Right atrium auricular region (tissue), 2 donors: Measurements from ENCODE around the gene CD300LF. TPM values are rescaled to one million over a fixed set of nuclear protein-coding genes. Genes with fewer than 3 reads are reported as not detected.

Experiments used
- DNase-seq: peaks from one replicate; pipeline ENCODE4 v3.0.0-alpha.2; 2019; ENCODE audit warnings: low spot score
- H3K27ac ChIP-seq, 2 donors: fragments of 200-600 bp; sonication (generic); 1 replicate in 1 of 2; 2 replicates in 1 of 2; pipeline ENCODE4 v1.5.1; 2016 to 2019
- H3K27me3 ChIP-seq, 2 donors: fragments of 200-600 bp; sonication (generic); one replicate each; pipeline versions ENCODE4 v1.5.1 to v1.6.0; 2017 to 2019
- H3K36me3 ChIP-seq: fragments of 200-600 bp; sonication (generic); one replicate; pipeline ENCODE4 v1.5.1; 2016
- H3K4me1 ChIP-seq, 2 donors: fragments of 200-600 bp; sonication (generic); one replicate each; pipeline versions ENCODE4 v1.5.1 to v1.6.0; 2017 to 2019
- H3K4me3 ChIP-seq, 2 donors: fragments of 200-600 bp; sonication (generic); 1 replicate in 1 of 2; 2 replicates in 1 of 2; pipeline ENCODE4 v1.5.1; 2017 to 2019; ENCODE audit warnings: mild to moderate bottlenecking in 1 of 2, moderate library complexity in 1 of 2
- H3K9me3 ChIP-seq, 2 donors: fragments of 200-600 bp; sonication (generic); one replicate each; pipeline ENCODE4 v1.5.1; 2019
- total RNA-seq, 2 donors: library from RNA; depleted of rRNA; stranded (reverse); fragments of >200 nt; gene quantifications; one replicate each; pipeline ENCODE4 v1.1.0, GENCODE V29; 2016
- TF ChIP-seq, protein P1 (sequence below), 2 donors: fragments of 200-600 bp; sonication (generic); IDR thresholded peaks; one replicate each; pipeline ENCODE4 v1.5.1; 2019; ENCODE audit warnings: antibody characterized with exemption in 2 of 2

CD300LF gene
- total RNA-seq, 2 donors from 2014 or later: 0.71 TPM; not detected in 1

DNA sequence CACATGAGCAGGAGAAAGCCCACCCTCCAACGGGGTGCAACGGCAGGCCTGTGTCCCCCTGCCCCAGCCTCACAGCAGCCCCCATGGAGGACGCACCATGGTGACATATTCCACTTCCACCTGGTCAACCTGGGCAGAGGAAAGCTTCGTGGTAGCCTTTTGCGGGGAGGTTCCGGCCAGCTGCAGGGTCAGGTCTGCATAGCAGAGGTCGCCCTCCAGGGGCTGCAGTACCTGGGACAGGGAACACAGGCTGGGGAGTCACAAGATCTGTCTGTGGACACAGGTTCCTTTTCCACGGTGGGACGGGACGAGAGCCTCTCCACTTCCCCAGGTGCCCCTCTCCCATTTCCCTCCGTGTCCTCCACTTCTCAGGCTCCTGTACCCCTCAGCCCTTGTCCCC is 17.1 kb downstream of the CD300LF start:
- H3K27me3 ChIP-seq: no peaks in the 10 kb centered on the region
- no peaks in the 10 kb centered on the region for H3K4me1 ChIP-seq
- H3K4me3 ChIP-seq: no peak overlapping the region
- H3K9me3 ChIP-seq: no peaks in the 10 kb centered on the region
- no peak for DNase-seq
- H3K36me3 ChIP-seq: no peaks in the 10 kb centered on the region
- H3K27ac ChIP-seq: no peak overlapping the region
- TF ChIP-seq, protein P1, sequence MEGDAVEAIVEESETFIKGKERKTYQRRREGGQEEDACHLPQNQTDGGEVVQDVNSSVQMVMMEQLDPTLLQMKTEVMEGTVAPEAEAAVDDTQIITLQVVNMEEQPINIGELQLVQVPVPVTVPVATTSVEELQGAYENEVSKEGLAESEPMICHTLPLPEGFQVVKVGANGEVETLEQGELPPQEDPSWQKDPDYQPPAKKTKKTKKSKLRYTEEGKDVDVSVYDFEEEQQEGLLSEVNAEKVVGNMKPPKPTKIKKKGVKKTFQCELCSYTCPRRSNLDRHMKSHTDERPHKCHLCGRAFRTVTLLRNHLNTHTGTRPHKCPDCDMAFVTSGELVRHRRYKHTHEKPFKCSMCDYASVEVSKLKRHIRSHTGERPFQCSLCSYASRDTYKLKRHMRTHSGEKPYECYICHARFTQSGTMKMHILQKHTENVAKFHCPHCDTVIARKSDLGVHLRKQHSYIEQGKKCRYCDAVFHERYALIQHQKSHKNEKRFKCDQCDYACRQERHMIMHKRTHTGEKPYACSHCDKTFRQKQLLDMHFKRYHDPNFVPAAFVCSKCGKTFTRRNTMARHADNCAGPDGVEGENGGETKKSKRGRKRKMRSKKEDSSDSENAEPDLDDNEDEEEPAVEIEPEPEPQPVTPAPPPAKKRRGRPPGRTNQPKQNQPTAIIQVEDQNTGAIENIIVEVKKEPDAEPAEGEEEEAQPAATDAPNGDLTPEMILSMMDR (IDR thresholded peaks at IDR 0.05): no peak

DNA sequence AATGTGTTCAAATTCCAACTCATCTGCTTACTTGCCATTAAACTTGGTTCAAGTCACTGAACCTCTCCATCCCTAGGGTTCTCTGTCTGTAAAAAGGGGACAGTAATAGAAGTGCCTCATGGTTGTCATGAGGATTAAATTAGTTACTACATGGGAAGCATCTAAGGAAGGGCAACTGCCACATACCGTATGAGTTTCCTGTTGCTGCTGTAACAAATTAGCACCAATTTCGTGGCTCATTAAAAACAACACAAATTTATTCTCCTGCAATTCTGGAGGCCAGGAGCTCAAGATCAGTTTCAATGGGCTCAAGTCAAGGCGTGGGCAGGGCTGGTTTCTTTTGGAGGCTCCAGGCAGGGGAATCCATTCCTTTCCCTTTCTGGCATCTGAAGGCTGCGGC is 18.6 kb downstream of the CD300LF start:
- H3K9me3 ChIP-seq: no peaks in the 10 kb centered on the region
- H3K27me3 ChIP-seq: no peaks in the 10 kb centered on the region
- DNase-seq: no peak
- H3K36me3 ChIP-seq: no peaks in the 10 kb centered on the region
- H3K4me3 ChIP-seq: no peak overlapping the region
- TF ChIP-seq, protein P1 (IDR thresholded peaks at IDR 0.05): no peak
- no peak overlapping the region for H3K27ac ChIP-seq
- H3K4me1 ChIP-seq: no peaks in the 10 kb centered on the region

DNA sequence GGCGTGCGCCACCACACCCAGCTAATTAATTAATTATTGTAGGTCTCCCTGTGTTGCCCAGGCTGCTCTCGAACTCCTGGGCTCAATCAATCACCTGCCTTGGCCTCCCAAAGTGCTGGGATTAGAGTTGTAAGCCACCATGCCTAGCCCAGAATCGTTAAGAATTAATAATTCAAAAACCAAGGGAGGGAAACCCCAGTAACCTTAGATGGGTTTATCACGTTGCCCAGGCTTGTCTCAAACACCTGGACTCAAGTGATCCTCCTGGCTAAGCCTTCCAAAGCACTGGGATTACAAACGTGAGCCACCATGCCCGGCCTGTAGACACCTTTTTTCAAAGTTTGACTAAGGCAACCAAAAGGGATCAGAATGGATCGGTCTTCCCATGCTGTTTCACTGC is 21.6 kb downstream of the CD300LF start:
- no peaks in the 10 kb centered on the region for H3K27me3 ChIP-seq
- DNase-seq: no peak
- TF ChIP-seq, protein P1 (IDR thresholded peaks at IDR 0.05): no peak
- no peaks in the 10 kb centered on the region for H3K36me3 ChIP-seq
- no peak overlapping the region for H3K27ac ChIP-seq
- H3K9me3 ChIP-seq: no peaks in the 10 kb centered on the region
- H3K4me3 ChIP-seq: no peak overlapping the region
- no peaks in the 10 kb centered on the region for H3K4me1 ChIP-seq

DNA sequence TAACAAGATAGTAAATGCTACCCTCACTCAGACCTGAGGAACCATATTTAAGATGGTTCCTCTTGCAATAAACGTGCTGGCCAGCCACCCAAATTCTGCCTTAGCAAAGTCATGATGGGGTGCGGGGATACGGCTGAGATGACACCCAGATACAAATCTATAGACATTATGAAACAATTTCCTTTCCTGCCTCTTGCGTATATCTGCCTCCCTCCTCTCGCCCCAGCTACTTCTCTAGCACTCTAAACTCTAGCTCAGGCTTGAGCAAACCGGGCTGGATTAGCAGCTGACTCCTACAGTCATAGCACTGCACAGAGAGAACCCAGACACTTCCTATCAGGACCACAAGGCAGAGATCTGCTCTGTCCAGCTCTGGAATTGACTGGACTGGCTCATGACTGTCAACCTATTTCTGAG is 22.3 kb downstream of the CD300LF start:
- Histone ChIP-seq H3K27me3 (no peaks in the 10 kb centered on the region), H3K9me3 (no peaks in the 10 kb centered on the region), H3K36me3 (no peaks in the 10 kb centered on the region), H3K4me3 (no peak overlapping the region), H3K4me1 (no peaks in the 10 kb centered on the region), H3K27ac (no peak overlapping the region)
- DNase-seq: no peak
- TF ChIP-seq, protein P1 (IDR thresholded peaks at IDR 0.05): no peak

DNA sequence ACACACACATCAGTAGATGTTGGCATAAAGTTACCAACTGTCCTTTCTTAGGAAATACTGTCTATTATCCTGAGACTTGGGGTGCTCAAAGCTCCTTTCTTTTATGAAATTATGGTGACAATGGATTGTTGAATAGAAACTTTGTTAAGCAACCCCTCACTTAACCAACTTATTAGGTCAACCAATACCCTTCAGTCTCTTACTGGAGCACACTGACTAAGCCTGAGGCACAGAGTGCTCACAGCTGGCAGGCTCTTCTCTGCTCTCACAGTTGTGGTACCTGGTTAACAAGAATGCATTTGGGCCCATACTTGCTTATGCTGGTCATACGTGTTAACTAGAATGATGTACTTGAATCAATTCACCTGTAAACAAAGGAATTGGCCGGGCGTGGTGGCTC is 24.8 kb downstream of the CD300LF start:
- TF ChIP-seq, protein P1 (IDR thresholded peaks at IDR 0.05): no peak
- Histone ChIP-seq H3K4me1 (no peaks in the 10 kb centered on the region), H3K4me3 (no peak overlapping the region), H3K27me3 (no peaks in the 10 kb centered on the region), H3K27ac (no peak overlapping the region), H3K36me3 (no peaks in the 10 kb centered on the region), H3K9me3 (no peaks in the 10 kb centered on the region)
- no peak for DNase-seq

DNA sequence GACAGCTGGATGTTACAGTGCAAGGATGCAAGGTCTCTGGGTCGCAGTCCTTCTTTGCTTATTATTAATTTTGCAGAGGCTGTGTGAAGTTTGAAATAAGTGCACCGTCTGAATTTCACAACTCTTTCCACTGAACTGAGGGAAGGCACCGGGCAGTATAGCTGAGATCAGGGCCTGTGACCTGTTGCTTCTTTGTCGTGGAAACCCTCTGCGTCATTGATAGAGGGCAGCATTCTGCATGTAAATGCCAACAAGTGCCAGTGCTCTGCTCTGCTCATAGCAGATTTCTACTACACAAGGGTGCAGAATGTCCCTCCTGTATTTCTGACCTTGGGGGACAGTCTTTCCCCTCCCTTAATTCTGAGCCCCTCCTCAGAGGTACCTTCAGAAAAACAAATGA is 26.0 kb downstream of the CD300LF start:
- no peaks in the 10 kb centered on the region for H3K9me3 ChIP-seq
- H3K4me3 ChIP-seq: no peak overlapping the region
- no peaks in the 10 kb centered on the region for H3K27me3 ChIP-seq
- DNase-seq: no peak
- no peaks in the 10 kb centered on the region for H3K36me3 ChIP-seq
- TF ChIP-seq, protein P1 (IDR thresholded peaks at IDR 0.05): no peak
- no peaks in the 10 kb centered on the region for H3K4me1 ChIP-seq
- no peak overlapping the region for H3K27ac ChIP-seq
